GM12878 (cell line): ENCODE measurements around the gene HMX3. TPM values are rescaled to one million over a fixed set of nuclear protein-coding genes. Genes with fewer than 3 reads are reported as not detected.
"Not testable (repeated sequence)": the region's sequence is repeated elsewhere in the genome, so short reads cannot be mapped to it uniquely, and the experiment has no call there.

Experiments
- ATAC-seq: fragments of 200-7000 bp; cut with Tn5 transposase; 3 replicates; pipeline ENCODE4 v1.9.1; 2020; ENCODE audit warnings: mild to moderate bottlenecking, moderate library complexity
- BruUV-seq: library from RNA; stranded (reverse); fragments of 400-500 nt; replicated peaks from 2 replicates; lab custom pipeline; 2021; lab: Mats Ljungman, UMichigan
- CTCF ChIA-PET: fragments of 300-600 bp; sonication (Branson Sonifier 250); formaldehyde crosslinking; extraction: SDS; loops from one replicate; lab custom pipeline; 2021; ENCODE audit warnings: inconsistent platforms; lab: Yijun Ruan, JAX
- POLR2A ChIA-PET: fragments of 350-600 bp; formaldehyde crosslinking; extraction: SDS; loops from one replicate; lab custom pipeline; 2021; ENCODE audit warnings: inconsistent platforms; lab: Charles Lee
- RAD21 ChIA-PET: fragments of 300-600 bp; sonication (Branson Sonifier 250); formaldehyde crosslinking; loops from one replicate; lab custom pipeline; 2023; ENCODE audit warnings: antibody characterized with exemption; ENCODE audit not compliant: unreplicated experiment; lab: Charles Lee
- SMC1A ChIA-PET: fragments of 300-600 bp; sonication (Branson Sonifier 250); formaldehyde crosslinking; loops from one replicate; lab custom pipeline; 2023; ENCODE audit not compliant: unreplicated experiment, uncharacterized antibody; lab: Charles Lee
- DNase-seq: peaks from one replicate; pipeline ENCODE4 v3.0.0-alpha.2; 2011; ENCODE audit warnings: low read depth, low spot score
- FAIRE-seq: peaks from 3 replicates; lab custom pipeline; 2011; peaks lifted over from hg19 to GRCh38; lab: Jason Lieb, UNC
- H2AFZ ChIP-seq: 2 replicates; pipeline ENCODE4 v1.6.0; 2011; ENCODE audit warnings: low read depth, low read length, control low read depth; ENCODE audit not compliant: control insufficient read depth
- H3K27ac ChIP-seq: 2 replicates; pipeline ENCODE4 v1.5.1; 2011; ENCODE audit warnings: control low read depth; ENCODE audit not compliant: control insufficient read depth, insufficient read depth
- H3K27me3 ChIP-seq, 2 experiments: replicated peaks in 1 of 2; 2 replicates each; pipeline versions ENCODE4 v1.6.0 to v1.6.1; 2011; ENCODE audit warnings: low read length in 1 of 2; ENCODE audit not compliant: control insufficient read depth in 2 of 2, insufficient read depth in 2 of 2
- H3K36me3 ChIP-seq, 2 experiments: 2 replicates each; pipeline ENCODE4 v1.5.1; 2011; ENCODE audit warnings: low read length in 1 of 2; ENCODE audit not compliant: control insufficient read depth in 2 of 2, insufficient read depth in 2 of 2
- H3K4me1 ChIP-seq: 2 replicates; pipeline ENCODE4 v1.6.1; 2011; ENCODE audit warnings: mild to moderate bottlenecking, low read length, moderate library complexity, mixed read lengths; ENCODE audit not compliant: control insufficient read depth, insufficient read depth
- H3K4me2 ChIP-seq: 2 replicates; pipeline ENCODE4 v1.6.0; 2011; ENCODE audit warnings: control low read depth; ENCODE audit not compliant: control insufficient read depth, insufficient read depth
- H3K4me3 ChIP-seq: fragments of 200-600 bp; sonication (generic); 2 replicates; pipeline ENCODE4 v1.5.1; 2016
- H3K79me2 ChIP-seq: 2 replicates; pipeline ENCODE4 v1.6.0; 2011; ENCODE audit warnings: low read length; ENCODE audit not compliant: control insufficient read depth, insufficient read depth
- H3K9ac ChIP-seq: 2 replicates; pipeline ENCODE4 v1.8.0; 2011; ENCODE audit warnings: low read length, control low read depth, mixed read lengths; ENCODE audit not compliant: control insufficient read depth, insufficient read depth
- H3K9me3 ChIP-seq: replicated peaks from 3 replicates; pipeline ENCODE4 v1.5.1; 2011; ENCODE audit warnings: mild to moderate bottlenecking, low read length; ENCODE audit not compliant: control insufficient read depth, insufficient read depth
- H4K20me1 ChIP-seq: 2 replicates; pipeline ENCODE4 v1.6.0; 2011; ENCODE audit not compliant: control insufficient read depth, insufficient read depth
- ASH2L ChIP-seq: fragments of 300-600, 200-600 bp; sonication (generic); IDR thresholded peaks from 2 replicates; pipeline ENCODE4 v1.6.1; 2017; ENCODE audit warnings: low read depth, mild to moderate bottlenecking, borderline replicate concordance
- BCLAF1 ChIP-seq: fragments of 450-650 bp; IDR thresholded peaks from 2 replicates; pipeline ENCODE4 v1.6.1; 2017; ENCODE audit warnings: antibody characterized with exemption, mild to moderate bottlenecking, moderate library complexity
- GABPA ChIP-seq: IDR thresholded peaks from 2 replicates; pipeline ENCODE4 v1.6.1; 2014; ENCODE audit warnings: antibody characterized with exemption, low read depth, mild to moderate bottlenecking, inconsistent platforms
- SKIL ChIP-seq: fragments of 450-650 bp; IDR thresholded peaks from 2 replicates; pipeline ENCODE4 v1.6.1; 2017; ENCODE audit warnings: mild to moderate bottlenecking, low read depth, inconsistent platforms; ENCODE audit not compliant: poor library complexity, severe bottlenecking
- WRNIP1 ChIP-seq: IDR thresholded peaks from 2 replicates; pipeline ENCODE4 v1.6.1; 2011; ENCODE audit warnings: low read depth, low read length, improper control_type of control experiment, borderline replicate concordance
- ZNF687 ChIP-seq: fragments of 450-650 bp; IDR thresholded peaks from 2 replicates; pipeline ENCODE4 v1.6.1; 2017; ENCODE audit warnings: mild to moderate bottlenecking, moderate library complexity
- WGBS: methylation state at CpG from one replicate; pipeline ENCODE4 v1.1.6; 2016; ENCODE audit warnings: low lambda C conversion rate; ENCODE audit not compliant: insufficient replicate concordance, insufficient coverage; ENCODE audit errors: missing lambda C conversion rate; 5-methylcytosine and 5-hydroxymethylcytosine counted together
- in situ Hi-C: fragments of 300-500 bp; cut with MboI; formaldehyde crosslinking; loops from 9 replicates; pipeline ENCODE4 v1.14.3; 2018; ENCODE audit warnings: mixed read lengths
- intact Hi-C: fragments of 100-400 bp; cut with micrococcal nuclease; formaldehyde crosslinking; loops from one replicate; pipeline ENCODE4 v1.14.2; 2022; ENCODE audit not compliant: unreplicated experiment
- polyA plus RNA-seq, 11 experiments: library from polyadenylated mRNA; depleted of rRNA in 4 of 11; unstranded in 6 of 11; stranded (reverse) in 5 of 11; fragments of >200 nt; fragmentation: Nextera tagmentation in 4 of 11; fragmentation: Illumina TruSeq in 1 of 11; extraction: Ambion mirVana in 4 of 11; extraction: Trizol in 1 of 11; gene quantifications; 1 replicate in 1 of 11; 2 replicates in 10 of 11; pipeline versions ENCODE4 v1.2.1 to v1.2.3, GENCODE V29; 2011 to 2016; ENCODE audit warnings: inconsistent platforms in 2 of 11, missing spikeins in 2 of 11, low read depth in 1 of 11
- total RNA-seq, 4 experiments: library from RNA; depleted of rRNA in 3 of 4; stranded (reverse); fragments of >200 nt in 3 of 4; fragmentation: Illumina TruSeq in 1 of 4; extraction: Trizol in 1 of 4; gene quantifications; 2 replicates each; pipeline versions ENCODE4 v1.2.1 to v1.2.3, GENCODE V29; 2013 to 2021

Gene HMX3
- total and polyA plus RNA-seq, 10 of the 15 experiments (the other 5 are each of a cell fraction or from before 2014, with no cell fraction given) = 0.63 to 60.5 (median 15.3) TPM; not detected in 2

GRCh38 chr10:123170961-123171360, 35.2 kb downstream of the HMX3 start (continued):
- TF ChIP-seq SKIL (no peak), ASH2L (no peak), GABPA (no peak), WRNIP1 (no peak), BCLAF1 (no peak), ZNF687 (no peak)

GRCh38 chr10:123171616-123172015, 35.8 kb downstream of the HMX3 start:
- POLR2A ChIA-PET, H2AFZ ChIP-seq, RAD21 ChIA-PET, FAIRE-seq, H3K27me3 ChIP-seq, in situ Hi-C loops, BruUV-seq, H3K4me2 ChIP-seq, H3K79me2 ChIP-seq, H3K4me1 ChIP-seq, intact Hi-C loops, H3K9ac ChIP-seq, H3K27ac ChIP-seq, H3K9me3 ChIP-seq, H4K20me1 ChIP-seq, H3K4me3 ChIP-seq, DNase-seq, ATAC-seq: not testable (repeated sequence)
- over 99% methylated on average over 10 of the region's 10 CpGs for WGBS
- CTCF ChIA-PET = interaction anchor here (2.9 kb wide), 1 partner anchor 9 kb away, joined by 8 read pairs; no protein-coding TSS in a partner anchor
- H3K36me3 ChIP-seq = peaks cover 7 to 44% of the 10 kb centered on the region in 2 experiments
- SMC1A ChIA-PET = interaction anchor here (0.6 to 1.4 kb wide), 3 partner anchors 14 to 89 kb away, joined by 3 to 7 read pairs (median 3); no protein-coding TSS in a partner anchor
